Suprapubic skin (tissue), 4 donors: ENCODE results near the gene MCAM. TPM values are rescaled to one million over a fixed set of nuclear protein-coding genes. Genes with fewer than 3 reads are reported as not detected.

ENCODE experiments used
- DNase-seq, 2 donors: peaks; one replicate each; pipeline ENCODE4 v3.0.0-alpha.2; 2019; ENCODE audit warnings: low spot score in 2 of 2
- H3K27ac ChIP-seq: fragments of 200-600 bp; sonication (generic); one replicate; pipeline ENCODE4 v1.5.1; 2019
- H3K27me3 ChIP-seq: fragments of 200-600 bp; sonication (generic); one replicate; pipeline ENCODE4 v1.5.1; 2019
- H3K36me3 ChIP-seq: fragments of 200-600 bp; sonication (generic); one replicate; pipeline ENCODE4 v1.5.1; 2019
- H3K4me1 ChIP-seq: fragments of 200-600 bp; sonication (generic); one replicate; pipeline ENCODE4 v1.5.1; 2019
- H3K4me3 ChIP-seq: fragments of 200-600 bp; sonication (generic); one replicate; pipeline ENCODE4 v1.5.1; 2019; ENCODE audit warnings: mild to moderate bottlenecking
- H3K9me3 ChIP-seq: fragments of 200-600 bp; sonication (generic); one replicate; pipeline ENCODE4 v1.5.1; 2019
- EP300 ChIP-seq: sonication (generic); formaldehyde crosslinking; IDR thresholded peaks from one replicate; pipeline ENCODE4 v1.6.1; 2017; ENCODE audit warnings: antibody characterized with exemption
- POLR2A ChIP-seq, 2 donors: fragments of 450-650 bp; IDR thresholded peaks; one replicate each; pipeline ENCODE4 v1.6.1; 2017; ENCODE audit warnings: antibody characterized with exemption in 2 of 2, mild to moderate bottlenecking in 2 of 2, moderate library complexity in 2 of 2
- POLR2AphosphoS5 ChIP-seq, 3 donors: sonication (generic); formaldehyde crosslinking; IDR thresholded peaks; one replicate each; pipeline ENCODE4 v1.6.1; 2017; ENCODE audit warnings: antibody characterized with exemption in 3 of 3
- WGBS: methylation state at CpG from one replicate; pipeline ENCODE4 v1.1.5; 2018; 5-methylcytosine and 5-hydroxymethylcytosine counted together
- total RNA-seq, 4 donors: library from RNA; depleted of rRNA; stranded (reverse); fragments of >200 nt; gene quantifications; one replicate each; pipeline ENCODE4 v1.1.0, GENCODE V29; 2016
- TF ChIP-seq, protein P1 (sequence below), 2 donors: fragments of 200-600 bp in 1 of 2; fragments of 450-650 bp in 1 of 2; sonication (generic) in 1 of 2; IDR thresholded peaks; one replicate each; pipeline ENCODE4 v1.5.1; 2016 to 2019; ENCODE audit warnings: antibody characterized with exemption in 2 of 2, mild to moderate bottlenecking in 1 of 2, moderate library complexity in 1 of 2

The MCAM gene
- total RNA-seq, 4 donors from 2014 or later: 104 to 163 (median 124) TPM

DNA sequence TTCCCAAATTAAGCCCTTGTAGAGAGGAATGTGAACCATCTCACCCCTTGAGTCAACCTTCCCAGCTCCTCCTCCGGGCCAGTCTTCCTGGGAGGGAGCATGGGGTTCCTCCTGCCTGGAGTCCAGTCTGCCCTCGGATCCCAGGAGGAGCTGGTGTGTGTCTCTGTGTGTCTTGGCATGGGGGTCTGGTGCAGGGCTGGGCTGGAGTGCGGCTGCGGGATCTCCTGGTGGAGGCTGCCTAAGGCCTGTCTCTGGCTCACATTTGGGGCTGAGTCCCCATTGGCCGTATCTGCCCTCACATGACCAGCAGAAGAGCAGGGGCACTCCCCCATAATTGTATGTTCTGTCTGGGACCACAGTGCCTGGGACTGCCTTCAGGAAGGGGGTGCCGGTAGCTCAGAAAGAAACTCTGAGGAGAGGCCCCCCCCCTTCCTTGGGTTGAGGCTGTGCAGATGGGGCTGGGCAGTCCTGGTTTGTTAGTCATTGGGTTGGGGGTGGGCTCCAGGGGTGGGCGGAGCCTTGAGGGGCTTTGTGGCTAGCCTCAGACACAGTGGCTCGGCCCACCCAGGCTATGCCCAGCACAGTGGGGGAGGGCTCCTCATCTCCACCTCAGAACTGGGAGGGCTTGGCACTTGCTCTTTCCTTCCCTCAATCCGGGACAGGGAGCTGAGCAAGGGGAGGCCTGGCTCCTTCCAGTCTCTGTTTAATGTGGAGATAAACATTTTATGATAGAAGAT is 20.8 kb upstream of the MCAM start:
- no peak for DNase-seq
- Histone ChIP-seq H3K4me1 (peaks cover 57% of the 10 kb centered on the region), H3K36me3 (peaks cover 8% of the 10 kb centered on the region), H3K27ac (no peak overlapping the region), H3K4me3 (no peak overlapping the region), H3K27me3 (peaks cover 14% of the 10 kb centered on the region), H3K9me3 (no peaks in the 10 kb centered on the region)
- 84% methylated on average over 6 of the region's 9 CpGs for WGBS
- TF ChIP-seq POLR2A (IDR thresholded peaks at IDR 0.05) (no peak), POLR2AphosphoS5 (IDR thresholded peaks at IDR 0.05) (no peak), EP300 (no peak)
- TF ChIP-seq, protein P1, sequence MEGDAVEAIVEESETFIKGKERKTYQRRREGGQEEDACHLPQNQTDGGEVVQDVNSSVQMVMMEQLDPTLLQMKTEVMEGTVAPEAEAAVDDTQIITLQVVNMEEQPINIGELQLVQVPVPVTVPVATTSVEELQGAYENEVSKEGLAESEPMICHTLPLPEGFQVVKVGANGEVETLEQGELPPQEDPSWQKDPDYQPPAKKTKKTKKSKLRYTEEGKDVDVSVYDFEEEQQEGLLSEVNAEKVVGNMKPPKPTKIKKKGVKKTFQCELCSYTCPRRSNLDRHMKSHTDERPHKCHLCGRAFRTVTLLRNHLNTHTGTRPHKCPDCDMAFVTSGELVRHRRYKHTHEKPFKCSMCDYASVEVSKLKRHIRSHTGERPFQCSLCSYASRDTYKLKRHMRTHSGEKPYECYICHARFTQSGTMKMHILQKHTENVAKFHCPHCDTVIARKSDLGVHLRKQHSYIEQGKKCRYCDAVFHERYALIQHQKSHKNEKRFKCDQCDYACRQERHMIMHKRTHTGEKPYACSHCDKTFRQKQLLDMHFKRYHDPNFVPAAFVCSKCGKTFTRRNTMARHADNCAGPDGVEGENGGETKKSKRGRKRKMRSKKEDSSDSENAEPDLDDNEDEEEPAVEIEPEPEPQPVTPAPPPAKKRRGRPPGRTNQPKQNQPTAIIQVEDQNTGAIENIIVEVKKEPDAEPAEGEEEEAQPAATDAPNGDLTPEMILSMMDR (IDR thresholded peaks at IDR 0.05): no peak

DNA sequence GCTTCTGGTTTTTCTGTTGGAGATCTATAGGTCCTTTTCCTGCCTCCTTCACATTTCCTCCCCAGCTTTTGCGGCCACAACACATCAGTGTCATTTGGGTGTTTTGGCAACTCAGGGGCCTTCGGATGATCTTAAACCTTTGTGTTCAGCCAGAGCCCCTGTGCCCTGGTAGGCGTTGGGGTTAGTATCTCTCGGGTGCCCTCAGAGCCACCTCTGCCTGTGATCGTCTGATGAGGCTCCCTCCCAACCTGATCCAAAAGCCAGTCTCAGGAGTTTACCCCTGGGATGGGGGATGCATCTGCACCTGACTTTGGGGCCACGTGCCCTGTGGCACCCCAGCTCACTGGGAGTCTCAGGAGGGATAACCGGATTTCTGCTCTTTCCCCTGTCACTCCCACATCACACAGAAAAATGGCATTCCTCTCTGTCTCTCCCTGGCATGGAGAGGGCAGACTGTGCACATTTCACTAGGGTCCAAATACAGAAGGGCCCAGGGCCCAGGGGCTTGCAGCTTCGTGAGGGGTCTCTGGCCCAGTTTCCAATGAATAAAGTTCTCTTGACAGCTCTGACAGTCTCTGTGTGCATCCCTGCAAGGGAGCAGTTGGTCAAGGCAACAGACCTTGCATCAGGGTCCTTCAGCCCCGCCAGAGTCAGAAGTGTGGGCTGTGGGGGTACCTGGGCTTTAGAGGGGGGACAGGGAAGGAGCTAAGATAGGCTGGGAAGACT is 20.0 kb upstream of the MCAM start:
- no peak overlapping the region for H3K4me3 ChIP-seq
- no peak overlapping the region for H3K27ac ChIP-seq
- H3K4me1 ChIP-seq: peaks cover 57% of the 10 kb centered on the region
- WGBS: 71% methylated on average over 3 of the region's 9 CpGs
- H3K9me3 ChIP-seq: no peaks in the 10 kb centered on the region
- DNase-seq: no peak
- peaks cover 14% of the 10 kb centered on the region for H3K27me3 ChIP-seq
- peaks cover 8% of the 10 kb centered on the region for H3K36me3 ChIP-seq
- TF ChIP-seq POLR2AphosphoS5 (IDR thresholded peaks at IDR 0.05): no peak

DNA sequence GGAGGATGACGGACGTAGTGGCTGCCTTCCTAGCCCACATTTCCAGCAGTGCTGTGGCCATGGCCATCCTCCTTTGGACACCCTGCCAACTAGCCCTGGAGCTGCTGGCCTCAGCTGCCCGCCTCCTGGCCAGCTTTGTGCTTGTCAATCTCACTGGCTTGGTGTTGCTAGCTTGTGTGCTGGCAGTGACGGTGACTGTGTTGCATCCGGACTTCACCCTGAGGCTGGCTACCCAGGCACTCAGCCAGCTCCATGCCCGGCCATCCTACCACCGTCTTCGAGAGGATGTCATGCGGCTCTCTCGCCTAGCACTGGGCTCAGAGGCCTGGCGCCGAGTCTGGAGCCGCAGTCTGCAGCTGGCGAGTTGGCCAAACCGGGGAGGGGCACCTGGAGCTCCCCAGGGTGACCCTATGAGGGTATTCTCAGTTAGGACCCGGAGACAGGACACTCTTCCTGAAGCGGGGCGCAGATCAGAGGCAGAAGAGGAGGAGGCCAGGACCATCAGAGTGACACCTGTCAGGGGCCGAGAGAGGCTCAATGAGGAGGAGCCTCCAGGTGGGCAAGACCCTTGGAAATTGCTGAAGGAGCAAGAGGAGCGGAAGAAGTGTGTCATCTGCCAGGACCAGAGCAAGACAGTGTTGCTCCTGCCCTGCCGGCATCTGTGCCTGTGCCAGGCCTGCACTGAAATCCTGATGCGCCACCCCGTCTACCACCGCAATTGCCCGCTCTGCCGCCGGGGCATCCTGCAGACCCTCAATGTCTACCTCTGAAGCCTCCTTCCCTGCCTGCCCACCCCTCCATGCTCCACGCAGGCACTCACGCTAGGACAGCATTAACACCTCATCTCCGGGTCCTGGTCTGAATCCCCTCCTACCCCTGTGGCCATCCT is 19.0 kb upstream of the MCAM start:
- Histone ChIP-seq H3K27me3 (peaks cover 14% of the 10 kb centered on the region), H3K4me1 (peaks cover 47% of the 10 kb centered on the region), H3K4me3 (peak overlapping the region; percentile 97), H3K9me3 (no peaks in the 10 kb centered on the region), H3K27ac (no peak overlapping the region), H3K36me3 (peaks cover 8% of the 10 kb centered on the region)
- 85% methylated on average over 21 of the region's 30 CpGs for WGBS
- TF ChIP-seq POLR2A (IDR thresholded peaks at IDR 0.05) (no peak), POLR2AphosphoS5 (IDR thresholded peaks at IDR 0.05) (no peak)
- DNase-seq: peak in 1 of 2 donors; percentile 65

DNA sequence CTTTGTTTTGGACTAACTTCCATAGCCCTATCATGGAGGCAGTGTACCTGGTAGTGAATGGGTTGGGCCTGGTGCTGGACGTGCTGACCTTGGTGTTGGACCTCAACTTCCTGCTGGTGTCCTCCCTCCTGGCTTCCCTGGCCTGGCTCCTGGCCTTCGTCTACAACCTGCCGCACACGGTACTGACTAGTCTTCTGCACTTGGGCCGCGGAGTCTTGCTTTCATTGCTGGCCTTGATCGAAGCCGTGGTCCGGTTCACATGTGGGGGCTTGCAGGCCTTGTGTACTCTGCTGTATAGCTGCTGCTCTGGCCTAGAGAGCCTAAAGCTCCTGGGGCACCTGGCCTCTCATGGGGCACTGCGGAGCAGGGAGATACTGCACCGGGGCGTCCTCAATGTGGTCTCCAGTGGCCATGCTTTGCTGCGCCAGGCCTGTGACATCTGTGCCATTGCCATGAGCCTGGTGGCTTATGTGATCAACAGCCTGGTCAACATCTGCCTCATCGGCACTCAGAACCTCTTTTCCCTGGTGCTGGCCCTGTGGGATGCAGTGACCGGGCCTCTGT is 18.2 kb upstream of the MCAM start:
- Histone ChIP-seq H3K36me3 (peaks cover 8% of the 10 kb centered on the region), H3K27ac (no peak overlapping the region), H3K27me3 (peaks cover 9% of the 10 kb centered on the region), H3K4me3 (peak overlapping the region; percentile 97), H3K4me1 (peaks cover 40% of the 10 kb centered on the region), H3K9me3 (no peaks in the 10 kb centered on the region)
- WGBS: 66% methylated on average over 14 of the region's 15 CpGs
- peak in 1 of 2 donors; percentile 70 for DNase-seq
- TF ChIP-seq POLR2A (IDR thresholded peaks at IDR 0.05): no peak
- TF ChIP-seq, protein P1 (IDR thresholded peaks at IDR 0.05): no peak
- TF ChIP-seq EP300: no peak
- TF ChIP-seq POLR2AphosphoS5 (IDR thresholded peaks at IDR 0.05): no peak

DNA sequence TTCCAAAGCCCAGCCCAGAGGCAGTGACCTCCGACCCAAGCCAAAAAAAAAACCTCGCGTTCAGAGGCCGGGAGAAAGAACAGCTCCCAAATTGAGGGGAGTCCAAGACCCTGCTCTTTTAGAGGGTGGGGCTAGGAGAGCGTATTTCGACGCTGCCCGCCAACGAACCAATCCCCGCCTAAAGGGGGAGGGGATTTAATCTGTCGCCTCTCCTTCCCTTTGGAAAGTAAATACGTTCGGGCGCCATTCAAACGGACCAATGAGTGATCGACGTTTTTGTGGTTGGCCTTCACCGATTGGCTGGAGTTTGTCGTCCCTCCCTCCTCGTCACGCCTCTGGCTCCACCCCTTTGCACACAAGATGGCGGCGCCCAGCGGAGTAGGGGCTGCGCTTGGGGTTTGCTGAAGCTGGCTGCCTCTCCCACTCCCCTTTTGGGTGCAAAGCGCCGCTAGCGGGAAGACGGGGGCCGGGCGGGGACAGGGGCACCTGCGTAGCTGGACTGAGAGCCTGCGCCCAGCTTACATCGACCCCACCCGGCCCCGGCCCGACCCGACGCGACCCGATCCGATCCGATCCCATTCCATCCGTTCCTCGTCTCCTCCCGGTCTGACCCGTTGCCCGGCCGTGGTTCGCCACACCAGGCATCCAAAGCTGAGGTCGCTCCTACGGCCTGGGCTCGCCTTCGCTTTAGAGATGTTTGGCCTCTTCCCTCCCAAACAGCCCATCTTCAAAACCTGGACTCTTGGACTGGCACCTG is 17.4 kb upstream of the MCAM start, which contains the start of gene RNF26:
Gene RNF26 (plus strand): TSS at position 354 of the 757 bp plus-strand sequence. CDS start 596 bp downstream, outside the sequence.
- Histone ChIP-seq H3K27ac (peak within 1 kb of the TSS; percentile 83), H3K27me3 (peaks cover under 1% of the 10 kb centered on the region), H3K4me1 (peaks cover 32% of the 10 kb centered on the region), H3K36me3 (peaks cover 8% of the 10 kb centered on the region), H3K4me3 (peak within 1 kb of the TSS; percentile 97), H3K9me3 (no peaks in the 10 kb centered on the region)
- TF ChIP-seq POLR2AphosphoS5 (IDR thresholded peaks at IDR 0.05) (peak in 1 of 3 donors; percentile 47), POLR2A (IDR thresholded peaks at IDR 0.05) (peak; percentile 49 to 50), EP300 (no peak)
- TF ChIP-seq, protein P1 (IDR thresholded peaks at IDR 0.05): no peak
- DNase-seq: peak; percentile 98
- under 1% methylated on average over 50 of the region's 54 CpGs for WGBS
